GM20431 (cell line): ENCODE measurements around the gene CEP112.

Source experiments
- in situ Hi-C: fragments of 300-500 bp; cut with MseI, MboI; formaldehyde crosslinking; loops from one replicate; pipeline ENCODE4 v1.15.0; 2020; ENCODE audit warnings: low sequenced_read_pairs; ENCODE audit not compliant: unreplicated experiment

The CEP112 gene

GRCh38 chr17:65953316-65954147, 238.4 kb downstream of the CEP112 start:
- in situ Hi-C loops, result no loop called here

- in situ Hi-C loops, result no loop called here
Observed at GRCh38 chr17:65952586-65952985, 239.3 kb downstream of the CEP112 start.

GRCh38 chr17:65952015-65952414, 239.9 kb downstream of the CEP112 start:
- in situ Hi-C loops, result no loop called here

- in situ Hi-C loops, result no loop called here
Observed at GRCh38 chr17:65947831-65948230, 244.1 kb downstream of the CEP112 start.

- in situ Hi-C loops, result no loop called here
Observed at GRCh38 chr17:65942592-65942991, 249.3 kb downstream of the CEP112 start.

- in situ Hi-C loops, result no loop called here
Observed at GRCh38 chr17:65941356-65941899, 250.5 kb downstream of the CEP112 start.

- in situ Hi-C loops, result no loop called here
Observed at GRCh38 chr17:65936013-65936412, 255.9 kb downstream of the CEP112 start.

- in situ Hi-C loops, result no loop called here
Observed at GRCh38 chr17:65933290-65933689, 258.6 kb downstream of the CEP112 start.

GRCh38 chr17:65931246-65932149, 260.4 kb downstream of the CEP112 start:
- in situ Hi-C loops, result no loop called here

GRCh38 chr17:65930140-65930730, 261.7 kb downstream of the CEP112 start:
- in situ Hi-C loops, result no loop called here

GRCh38 chr17:65926599-65926998, 265.3 kb downstream of the CEP112 start:
- in situ Hi-C loops, result no loop called here

- in situ Hi-C loops, result no loop called here
Observed at GRCh38 chr17:65925606-65926307, 266.2 kb downstream of the CEP112 start.

GRCh38 chr17:65920996-65921395, 270.9 kb downstream of the CEP112 start:
- in situ Hi-C loops, result no loop called here

- in situ Hi-C loops, result no loop called here
Observed at GRCh38 chr17:65918916-65919315, 273.0 kb downstream of the CEP112 start.

GRCh38 chr17:65918500-65918899, 273.4 kb downstream of the CEP112 start:
- in situ Hi-C loops, result no loop called here

- in situ Hi-C loops, result no loop called here
Observed at GRCh38 chr17:65917560-65917959, 274.4 kb downstream of the CEP112 start.

GRCh38 chr17:65916425-65916824, 275.5 kb downstream of the CEP112 start:
- in situ Hi-C loops, result no loop called here

- in situ Hi-C loops, result no loop called here
Observed at GRCh38 chr17:65914784-65915342, 277.1 kb downstream of the CEP112 start.

GRCh38 chr17:65913326-65913850, 278.5 kb downstream of the CEP112 start:
- in situ Hi-C loops, result no loop called here
